GM18499 (cell line): Measurements from ENCODE around the gene TPPP2.

ENCODE experiments used
- ATAC-seq: cut with Tn5 transposase; IDR thresholded peaks from one replicate; pipeline ENCODE4 v1.9.1; 2021; ENCODE audit warnings: moderate number of reproducible peaks; ENCODE audit not compliant: insufficient read depth, unreplicated experiment

The TPPP2 gene

GRCh38 chr14:21073921-21074320, 43.9 kb downstream of the TPPP2 start:
- ATAC-seq = no peak

DNA sequence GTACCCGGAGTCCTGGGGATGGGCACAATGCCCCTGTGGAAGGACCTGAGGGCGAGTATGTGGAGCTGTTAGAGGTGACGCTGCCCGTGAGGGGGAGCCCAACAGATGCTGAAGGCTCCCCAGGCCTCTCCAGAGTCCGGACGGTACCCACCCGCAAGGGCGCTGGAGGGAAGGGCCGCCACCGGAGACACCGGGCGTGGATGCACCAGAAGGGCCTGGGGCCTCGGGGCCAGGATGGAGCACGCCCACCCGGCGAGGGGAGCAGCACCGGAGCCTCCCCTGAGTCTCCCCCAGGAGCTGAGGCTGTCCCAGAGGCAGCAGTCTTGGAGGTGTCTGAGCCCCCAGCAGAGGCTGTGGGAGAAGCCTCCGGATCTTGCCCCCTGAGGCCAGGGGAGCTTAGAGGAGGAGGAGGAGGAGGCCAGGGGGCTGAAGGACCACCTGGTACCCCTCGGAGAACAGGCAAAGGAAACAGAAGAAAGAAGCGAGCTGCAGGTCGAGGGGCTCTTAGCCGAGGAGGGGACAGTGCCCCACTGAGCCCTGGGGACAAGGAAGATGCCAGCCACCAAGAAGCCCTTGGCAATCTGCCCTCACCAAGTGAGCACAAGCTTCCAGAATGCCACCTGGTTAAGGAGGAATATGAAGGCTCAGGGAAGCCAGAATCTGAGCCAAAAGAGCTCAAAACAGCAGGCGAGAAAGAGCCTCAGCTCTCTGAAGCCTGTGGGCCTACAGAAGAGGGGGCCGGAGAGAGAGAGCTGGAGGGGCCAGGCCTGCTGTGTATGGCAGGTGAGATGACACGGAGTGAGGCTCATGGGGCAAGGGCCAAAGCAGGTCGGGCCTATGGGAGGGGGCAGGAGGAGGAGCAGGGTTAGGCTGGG, 44.6 kb downstream of the TPPP2 start:
- ATAC-seq = no peak

DNA sequence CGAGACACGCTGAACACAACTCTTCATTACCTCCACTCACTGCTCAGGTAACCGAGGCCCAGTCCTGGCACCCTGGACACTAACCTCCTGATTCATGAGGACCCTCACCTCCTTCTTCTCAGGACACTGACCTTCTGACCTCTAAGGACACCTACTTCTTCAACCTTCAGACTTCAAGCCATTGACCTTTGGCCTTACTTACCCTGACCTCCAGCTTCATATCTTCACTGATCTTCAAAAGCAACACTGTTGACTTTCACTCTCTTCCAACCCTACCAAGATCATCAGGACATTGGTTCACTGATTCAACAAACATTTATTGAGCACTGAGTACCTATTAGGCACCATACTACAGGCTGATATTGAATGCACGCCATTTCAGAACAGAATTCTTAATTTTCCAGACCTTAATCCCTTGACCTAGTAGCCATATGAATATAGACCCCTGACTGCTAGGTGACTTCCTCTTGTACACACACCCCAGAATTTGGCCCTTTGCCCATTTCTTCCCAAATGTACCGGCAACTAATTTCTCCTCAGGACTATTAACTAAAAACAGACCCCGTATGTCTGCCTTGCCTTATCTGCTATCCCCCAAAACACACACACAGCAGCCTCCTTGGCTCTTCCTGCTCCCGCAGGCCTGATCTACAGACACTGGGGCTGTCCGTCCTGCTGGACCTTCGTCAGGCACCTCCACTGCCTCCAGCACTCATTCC, 45.9 kb downstream of the TPPP2 start:
- no peak for ATAC-seq

- ATAC-seq = no peak
These were observed 47.7 kb downstream of the TPPP2 start for GRCh38 chr14:21077672-21078071.

- ATAC-seq = no peak
These were observed 48.3 kb downstream of the TPPP2 start for GRCh38 chr14:21078287-21078686.

DNA sequence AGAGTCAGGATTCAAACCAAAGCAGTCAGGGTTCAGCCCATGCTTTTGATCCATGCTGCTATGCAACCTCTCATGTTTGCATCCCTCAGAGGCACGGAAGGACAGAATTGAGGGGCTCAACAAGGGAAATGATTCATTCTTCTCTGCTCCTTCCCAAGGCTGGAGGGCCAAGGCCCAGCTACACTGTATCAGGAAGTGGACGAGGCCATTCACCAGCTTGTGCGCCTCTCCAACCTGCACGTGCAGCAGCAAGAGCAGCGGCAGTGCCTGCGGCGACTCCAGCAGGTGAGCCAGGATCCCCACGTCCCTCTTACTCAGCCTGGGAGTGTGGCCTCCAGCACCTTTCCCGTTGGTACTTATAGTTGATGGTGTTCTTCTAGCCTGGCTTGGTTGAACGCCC, 48.7 kb downstream of the TPPP2 start:
- ATAC-seq = no peak

- ATAC-seq = no peak
These were observed 51.6 kb downstream of the TPPP2 start for GRCh38 chr14:21081521-21082142.
